Testis (tissue), 2 donors: ENCODE data around the gene VWA2.

ENCODE experiments used
- CTCF ChIP-seq, 3 experiments: fragments of 450-650 bp in 2 of 3; fragments of 200-600 bp in 1 of 3; sonication (generic) in 1 of 3; IDR thresholded peaks; one replicate each; pipeline ENCODE4 v1.5.1; 2016 to 2019; ENCODE audit warnings: antibody characterized with exemption in 3 of 3, mild to moderate bottlenecking in 2 of 3, moderate library complexity in 1 of 3
- POLR2A ChIP-seq: fragments of 450-650 bp; IDR thresholded peaks from one replicate; pipeline ENCODE4 v1.6.1; 2017; ENCODE audit warnings: antibody characterized with exemption, mild to moderate bottlenecking, moderate library complexity

- TF ChIP-seq CTCF (IDR thresholded peaks at IDR 0.05) (no peak), POLR2A (no peak)
Observed at GRCh38 chr10:114337510-114338462, 98.7 kb downstream of the VWA2 start.
